PFSK-1 (cell line): Measurements from ENCODE around the gene DAPK1.

Source experiments
- FOXP2 ChIP-seq: optimal IDR thresholded peaks from 2 replicates; pipeline ENCODE3; 2011; ENCODE audit warnings: borderline replicate concordance, control low read depth, inconsistent platforms; ENCODE audit not compliant: insufficient read depth; ENCODE audit errors: extremely low read length, extremely low read depth
- POLR2AphosphoS5 ChIP-seq: IDR thresholded peaks from 2 replicates; pipeline ENCODE4 v1.6.1; 2012; ENCODE audit warnings: low read depth, mild to moderate bottlenecking, control low read depth, low read length, moderate library complexity
- SIN3A ChIP-seq: IDR thresholded peaks from 2 replicates; pipeline ENCODE4 v1.6.1; 2012; ENCODE audit warnings: mild to moderate bottlenecking, low read length, moderate library complexity, borderline replicate concordance; ENCODE audit not compliant: insufficient read depth
- TAF1 ChIP-seq: IDR thresholded peaks from 2 replicates; pipeline ENCODE4 v1.6.1; 2012; ENCODE audit warnings: low read length, control low read depth, borderline replicate concordance; ENCODE audit not compliant: insufficient read depth
- TF ChIP-seq, protein P1 (sequence below), 2 experiments: IDR thresholded peaks; 2 replicates each; pipeline versions ENCODE4 v1.6.1 to v1.8.0; 2011 to 2012; ENCODE audit warnings: low read depth in 2 of 2, low read length in 2 of 2, control low read depth in 1 of 2, inconsistent platforms in 1 of 2, mild to moderate bottlenecking in 1 of 2, moderate library complexity in 1 of 2; ENCODE audit not compliant: insufficient read depth in 1 of 2

DNA sequence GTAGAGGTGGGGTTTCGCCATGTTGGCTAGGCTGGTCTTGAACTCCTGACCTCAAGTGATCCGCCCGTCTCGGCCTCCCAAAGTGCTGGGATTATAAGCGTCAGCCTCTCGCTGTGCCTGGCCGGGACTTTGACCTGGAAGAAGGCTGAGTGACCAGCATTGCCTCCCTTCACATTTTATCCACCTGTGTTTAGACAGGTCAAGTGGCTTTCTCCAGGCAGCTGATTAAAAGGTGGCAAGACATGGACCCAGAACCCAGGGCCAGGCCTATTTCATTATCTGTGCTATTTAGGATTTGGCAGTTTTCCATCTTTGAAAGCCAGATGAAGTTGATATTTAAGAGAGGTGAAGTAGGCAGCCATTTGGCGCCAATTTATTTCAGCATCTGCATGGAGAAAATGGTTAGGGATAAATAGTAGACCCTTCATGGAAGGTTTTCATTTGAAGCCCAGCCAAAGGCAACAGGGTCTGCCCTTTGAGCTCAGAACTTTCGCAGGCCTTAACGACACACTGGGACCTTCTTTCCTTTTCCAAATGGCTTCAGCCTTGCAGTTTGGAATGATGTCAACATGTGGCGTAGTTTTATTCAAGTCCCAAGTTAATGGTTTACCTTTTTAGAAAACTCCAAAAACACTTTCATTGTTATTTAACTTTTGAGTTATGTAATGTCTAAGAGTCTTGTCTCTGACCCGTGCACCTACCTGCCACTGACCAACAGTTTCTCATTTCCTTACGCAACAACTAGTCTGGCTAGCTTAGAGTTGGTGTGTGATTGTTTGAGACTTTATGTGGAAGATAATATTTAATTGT, 8.4 kb downstream of the DAPK1 start:
- TF ChIP-seq TAF1 = no peak
- TF ChIP-seq POLR2AphosphoS5 = no peak
- TF ChIP-seq, protein P1, sequence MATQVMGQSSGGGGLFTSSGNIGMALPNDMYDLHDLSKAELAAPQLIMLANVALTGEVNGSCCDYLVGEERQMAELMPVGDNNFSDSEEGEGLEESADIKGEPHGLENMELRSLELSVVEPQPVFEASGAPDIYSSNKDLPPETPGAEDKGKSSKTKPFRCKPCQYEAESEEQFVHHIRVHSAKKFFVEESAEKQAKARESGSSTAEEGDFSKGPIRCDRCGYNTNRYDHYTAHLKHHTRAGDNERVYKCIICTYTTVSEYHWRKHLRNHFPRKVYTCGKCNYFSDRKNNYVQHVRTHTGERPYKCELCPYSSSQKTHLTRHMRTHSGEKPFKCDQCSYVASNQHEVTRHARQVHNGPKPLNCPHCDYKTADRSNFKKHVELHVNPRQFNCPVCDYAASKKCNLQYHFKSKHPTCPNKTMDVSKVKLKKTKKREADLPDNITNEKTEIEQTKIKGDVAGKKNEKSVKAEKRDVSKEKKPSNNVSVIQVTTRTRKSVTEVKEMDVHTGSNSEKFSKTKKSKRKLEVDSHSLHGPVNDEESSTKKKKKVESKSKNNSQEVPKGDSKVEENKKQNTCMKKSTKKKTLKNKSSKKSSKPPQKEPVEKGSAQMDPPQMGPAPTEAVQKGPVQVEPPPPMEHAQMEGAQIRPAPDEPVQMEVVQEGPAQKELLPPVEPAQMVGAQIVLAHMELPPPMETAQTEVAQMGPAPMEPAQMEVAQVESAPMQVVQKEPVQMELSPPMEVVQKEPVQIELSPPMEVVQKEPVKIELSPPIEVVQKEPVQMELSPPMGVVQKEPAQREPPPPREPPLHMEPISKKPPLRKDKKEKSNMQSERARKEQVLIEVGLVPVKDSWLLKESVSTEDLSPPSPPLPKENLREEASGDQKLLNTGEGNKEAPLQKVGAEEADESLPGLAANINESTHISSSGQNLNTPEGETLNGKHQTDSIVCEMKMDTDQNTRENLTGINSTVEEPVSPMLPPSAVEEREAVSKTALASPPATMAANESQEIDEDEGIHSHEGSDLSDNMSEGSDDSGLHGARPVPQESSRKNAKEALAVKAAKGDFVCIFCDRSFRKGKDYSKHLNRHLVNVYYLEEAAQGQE (IDR thresholded peaks at IDR 0.05; ENCODE audit: insufficient read depth in 1 of 2, low read depth in 2 of 2, low read length in 2 of 2) = no peak
- no peak for TF ChIP-seq SIN3A
- TF ChIP-seq FOXP2 = no peak
